A549 treated with CORT108297 at 1 μM for 4 hours (cell line): Measurements from ENCODE around the gene TNFSF11. TPM values are rescaled to one million over a fixed set of nuclear protein-coding genes. Genes with fewer than 3 reads are reported as not detected.

Source experiments
- total RNA-seq: library from RNA; stranded (reverse); fragments of 200-300 nt; extraction: Qiagen RNA extraction; gene quantifications from 5 replicates; pipeline ENCODE4 v1.2.3, GENCODE V29; 2022

The TNFSF11 gene
- not detected in 5 replicates for total RNA-seq

GRCh38 chr13:42574011-42574410 lies at the start of gene TNFSF11:
TSS of gene TNFSF11 (plus strand) at chr13:42574152. CDS start at chr13:42574304, 152 bp downstream.

Other genes starting within 250 kb of the TNFSF11 start
- gene FAM216B, start 207.4 kb downstream of the TNFSF11 start, total RNA-seq, result not detected in 5 replicates